Fibroblast of pulmonary artery (primary cell): ENCODE measurements around the gene SUMO3.

Experiments used
- DNase-seq: peaks from one replicate; pipeline ENCODE4 v3.0.0-alpha.2; 2010; ENCODE audit warnings: low read depth
- H3K4me3 ChIP-seq: replicated peaks from 2 replicates; pipeline ENCODE4 v1.5.1; 2011; ENCODE audit warnings: low read depth, mild to moderate bottlenecking, control low read depth, low read length, moderate library complexity
- CTCF ChIP-seq: IDR thresholded peaks from 2 replicates; pipeline ENCODE4 v1.5.1; 2011; ENCODE audit warnings: mild to moderate bottlenecking, control low read depth, low read length, inconsistent platforms; ENCODE audit errors: missing control alignments

The SUMO3 gene

GRCh38 chr21:44858291-44858690 is 40.4 kb upstream of the SUMO3 start:
- DNase-seq: no peak
- H3K4me3 ChIP-seq: no peak overlapping the region
- no peak for TF ChIP-seq CTCF

GRCh38 chr21:44857127-44857892 is 39.4 kb upstream of the SUMO3 start:
- TF ChIP-seq CTCF: no peak
- H3K4me3 ChIP-seq: no peak overlapping the region
- no peak for DNase-seq

GRCh38 chr21:44856131-44856530 is 38.3 kb upstream of the SUMO3 start:
- no peak for TF ChIP-seq CTCF
- no peak for DNase-seq
- no peak overlapping the region for H3K4me3 ChIP-seq

GRCh38 chr21:44855572-44855971 is 37.7 kb upstream of the SUMO3 start:
- DNase-seq: no peak
- no peak for TF ChIP-seq CTCF
- H3K4me3 ChIP-seq: no peak overlapping the region

- H3K4me3 ChIP-seq: no peak overlapping the region
- no peak for DNase-seq
- TF ChIP-seq CTCF: no peak
Measured at GRCh38 chr21:44854664-44855446, 37.0 kb upstream of the SUMO3 start.

- no peak for TF ChIP-seq CTCF
- no peak overlapping the region for H3K4me3 ChIP-seq
- DNase-seq: no peak
Measured at GRCh38 chr21:44854391-44854663, 36.5 kb upstream of the SUMO3 start.
